Adrenal gland (tissue), 5 donors: Measurements from ENCODE around the gene DRC7.

ENCODE experiments used
- POLR2A ChIP-seq, 2 donors: fragments of 450-650 bp; IDR thresholded peaks; one replicate each; pipeline ENCODE4 v1.6.1; 2017; ENCODE audit warnings: antibody characterized with exemption in 2 of 2, mild to moderate bottlenecking in 2 of 2, moderate library complexity in 1 of 2
- TF ChIP-seq, protein P1 (sequence below), 6 experiments: fragments of 450-650 bp in 4 of 6; fragments of 200-600 bp in 2 of 6; sonication (generic) in 1 of 6; IDR thresholded peaks; 1 replicate in 5 of 6; 2 replicates in 1 of 6; pipeline versions ENCODE4 v1.5.1 to v1.8.0; 2016 to 2021; ENCODE audit warnings: antibody characterized with exemption in 6 of 6, mild to moderate bottlenecking in 2 of 6, moderate library complexity in 1 of 6
- donor health status: DM: no; HTN: no; CAD: no.

DNA sequence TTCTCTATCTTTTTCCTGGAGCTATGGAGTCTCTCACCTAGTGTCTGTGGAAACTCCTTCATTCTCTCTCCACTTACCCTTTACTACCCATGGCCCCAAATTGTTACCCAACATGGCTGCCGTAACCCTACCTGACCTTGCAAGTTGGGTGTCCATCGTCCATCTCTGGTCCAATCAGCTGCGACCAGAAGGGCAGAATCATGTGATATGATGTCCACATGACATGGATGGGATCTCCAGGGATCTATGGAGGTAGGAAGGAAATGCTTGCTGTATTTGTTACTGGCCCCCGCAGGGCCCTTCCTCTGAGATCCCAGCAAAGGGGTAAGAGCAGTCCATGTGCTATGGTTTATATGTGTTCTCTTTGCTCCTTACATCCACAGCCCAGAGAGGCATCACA is 8.0 kb upstream of the DRC7 start:
- TF ChIP-seq, protein P1, sequence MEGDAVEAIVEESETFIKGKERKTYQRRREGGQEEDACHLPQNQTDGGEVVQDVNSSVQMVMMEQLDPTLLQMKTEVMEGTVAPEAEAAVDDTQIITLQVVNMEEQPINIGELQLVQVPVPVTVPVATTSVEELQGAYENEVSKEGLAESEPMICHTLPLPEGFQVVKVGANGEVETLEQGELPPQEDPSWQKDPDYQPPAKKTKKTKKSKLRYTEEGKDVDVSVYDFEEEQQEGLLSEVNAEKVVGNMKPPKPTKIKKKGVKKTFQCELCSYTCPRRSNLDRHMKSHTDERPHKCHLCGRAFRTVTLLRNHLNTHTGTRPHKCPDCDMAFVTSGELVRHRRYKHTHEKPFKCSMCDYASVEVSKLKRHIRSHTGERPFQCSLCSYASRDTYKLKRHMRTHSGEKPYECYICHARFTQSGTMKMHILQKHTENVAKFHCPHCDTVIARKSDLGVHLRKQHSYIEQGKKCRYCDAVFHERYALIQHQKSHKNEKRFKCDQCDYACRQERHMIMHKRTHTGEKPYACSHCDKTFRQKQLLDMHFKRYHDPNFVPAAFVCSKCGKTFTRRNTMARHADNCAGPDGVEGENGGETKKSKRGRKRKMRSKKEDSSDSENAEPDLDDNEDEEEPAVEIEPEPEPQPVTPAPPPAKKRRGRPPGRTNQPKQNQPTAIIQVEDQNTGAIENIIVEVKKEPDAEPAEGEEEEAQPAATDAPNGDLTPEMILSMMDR (IDR thresholded peaks at IDR 0.05) = no peak
- TF ChIP-seq POLR2A (IDR thresholded peaks at IDR 0.05) = no peak
